Erythroblast (primary cell): ENCODE data around the gene ARHGEF40.

Experiments
- GATA1 ChIP-seq: IDR thresholded peaks from 2 replicates; pipeline ENCODE4 v1.6.1; 2011; ENCODE audit warnings: low read depth, mild to moderate bottlenecking, control low read depth, low read length, moderate library complexity
- POLR2A ChIP-seq: IDR thresholded peaks from 2 replicates; pipeline ENCODE4 v1.6.1; 2011; ENCODE audit warnings: mild to moderate bottlenecking, low read length

DNA sequence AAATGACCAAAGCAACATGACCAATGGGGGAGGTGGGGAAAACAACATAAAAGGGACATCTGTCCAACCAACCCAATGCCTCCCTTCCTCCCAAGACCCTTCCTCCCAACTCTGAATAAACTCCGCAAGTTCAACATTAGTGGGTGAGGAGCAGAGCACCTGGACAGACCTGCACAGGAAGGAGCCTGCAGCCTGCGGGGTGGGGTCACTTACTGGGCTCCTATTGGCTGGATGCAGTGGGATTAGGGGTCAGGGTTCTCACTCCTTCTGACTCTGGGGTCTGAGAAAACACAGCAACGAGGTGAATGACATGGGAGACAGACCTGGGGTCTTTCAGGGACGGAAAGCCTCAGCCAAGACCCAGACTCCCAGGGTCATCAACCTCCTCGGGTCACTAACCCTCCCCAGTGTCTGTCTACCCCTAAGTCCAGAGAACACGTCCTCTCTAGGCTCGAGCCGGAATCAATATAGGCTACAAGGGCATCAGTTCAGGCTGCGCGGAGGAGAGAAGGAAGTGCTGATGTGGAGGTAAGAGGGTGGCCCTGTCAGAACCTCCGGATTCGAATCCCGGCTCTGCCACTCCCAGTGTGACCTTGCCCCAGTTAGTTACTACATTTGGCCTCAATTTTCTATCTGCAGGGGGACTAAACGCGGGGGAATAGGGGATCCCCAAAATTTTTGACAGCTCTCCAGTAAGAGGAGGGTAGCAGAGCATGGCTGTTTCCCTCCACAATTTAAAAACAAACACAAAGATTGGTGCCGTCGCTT is 46.1 kb upstream of the ARHGEF40 start:
- no peak for TF ChIP-seq POLR2A
- no peak for TF ChIP-seq GATA1
